HepG2 (cell line): ENCODE data around the gene AGT. TPM values are rescaled to one million over a fixed set of nuclear protein-coding genes. Genes with fewer than 3 reads are reported as not detected.

ENCODE experiments used
- GATA4 ChIP-seq: sonication (generic); IDR thresholded peaks from 2 replicates; pipeline ENCODE4 v1.6.1; 2016; ENCODE audit warnings: antibody characterized with exemption, low read depth, borderline replicate concordance
- HNRNPUL1 ChIP-seq: fragments of 200-400 bp; formaldehyde crosslinking; IDR thresholded peaks from 2 replicates; pipeline ENCODE4 v1.6.1; 2017; ENCODE audit warnings: low read depth, mild to moderate bottlenecking, low read length, moderate library complexity
- HOXA3 ChIP-seq: sonication (generic); formaldehyde crosslinking; IDR thresholded peaks from 2 replicates; pipeline ENCODE4 v1.5.0; 2020; ENCODE audit warnings: missing genetic modification reagents
- KDM2A ChIP-seq: sonication (generic); formaldehyde crosslinking; IDR thresholded peaks from 2 replicates; pipeline ENCODE4 v1.4.0; 2020; ENCODE audit warnings: low read depth, missing genetic modification reagents, borderline replicate concordance
- KMT2B ChIP-seq: IDR thresholded peaks from 2 replicates; pipeline ENCODE4 v1.6.1; 2016; ENCODE audit warnings: missing genetic modification reagents, missing compliant biosample characterization
- MEF2D ChIP-seq: sonication (generic); formaldehyde crosslinking; IDR thresholded peaks from 2 replicates; pipeline ENCODE4 v1.5.1; 2020; ENCODE audit warnings: mild to moderate bottlenecking, missing genetic modification reagents
- NFE2L1 ChIP-seq: sonication (generic); formaldehyde crosslinking; IDR thresholded peaks from 2 replicates; pipeline ENCODE4 v1.4.0; 2020; ENCODE audit warnings: missing genetic modification reagents, mild to moderate bottlenecking, borderline replicate concordance
- PHF21A ChIP-seq: sonication (generic); formaldehyde crosslinking; IDR thresholded peaks from 2 replicates; pipeline ENCODE4 v1.5.0; 2020; ENCODE audit warnings: mild to moderate bottlenecking, missing genetic modification reagents
- SMYD3 ChIP-seq: sonication (generic); formaldehyde crosslinking; IDR thresholded peaks from 2 replicates; pipeline ENCODE4 v1.8.1; 2023; ENCODE audit warnings: mild to moderate bottlenecking, missing genetic modification reagents
- TAF1 ChIP-seq: sonication (generic); formaldehyde crosslinking; IDR thresholded peaks from 2 replicates; pipeline ENCODE4 v1.4.0; 2020; ENCODE audit warnings: missing genetic modification reagents
- ZBTB42 ChIP-seq: sonication (generic); formaldehyde crosslinking; IDR thresholded peaks from 2 replicates; pipeline ENCODE4 v1.5.0; 2020; ENCODE audit warnings: mild to moderate bottlenecking, missing genetic modification reagents
- ZNF205 ChIP-seq: IDR thresholded peaks from 2 replicates; pipeline ENCODE4 v1.6.1; 2018; ENCODE audit warnings: missing biosample characterization, missing genetic modification reagents
- ZNF275 ChIP-seq: sonication (generic); formaldehyde crosslinking; IDR thresholded peaks from 2 replicates; pipeline ENCODE4 v1.8.0; 2022; ENCODE audit warnings: missing genetic modification reagents, mild to moderate bottlenecking, inconsistent platforms, borderline replicate concordance
- ZNF292 ChIP-seq: sonication (generic); formaldehyde crosslinking; IDR thresholded peaks from 2 replicates; pipeline ENCODE4 v1.8.1; 2022; ENCODE audit warnings: mild to moderate bottlenecking, low read depth, missing genetic modification reagents, borderline replicate concordance
- ZNF337 ChIP-seq: sonication (generic); formaldehyde crosslinking; IDR thresholded peaks from 2 replicates; pipeline ENCODE4 v1.5.1; 2020; ENCODE audit warnings: missing genetic modification reagents, low read depth, mild to moderate bottlenecking, borderline replicate concordance
- ZNF367 ChIP-seq: sonication (generic); formaldehyde crosslinking; IDR thresholded peaks from 2 replicates; pipeline ENCODE4 v1.4.0; 2020; ENCODE audit warnings: missing genetic modification reagents, borderline replicate concordance
- ZNF503 ChIP-seq: sonication (generic); formaldehyde crosslinking; IDR thresholded peaks from 2 replicates; pipeline ENCODE4 v1.4.0; 2020; ENCODE audit warnings: missing genetic modification reagents
- ZNF569 ChIP-seq: sonication (generic); formaldehyde crosslinking; IDR thresholded peaks from 2 replicates; pipeline ENCODE4 v1.5.0; 2020; ENCODE audit warnings: mild to moderate bottlenecking, missing genetic modification reagents, moderate library complexity, borderline replicate concordance
- ZNF672 ChIP-seq: sonication (generic); formaldehyde crosslinking; IDR thresholded peaks from 2 replicates; pipeline ENCODE4 v1.8.1; 2022; ENCODE audit warnings: missing genetic modification reagents
- ZNF883 ChIP-seq: sonication (generic); formaldehyde crosslinking; IDR thresholded peaks from 2 replicates; pipeline ENCODE4 v1.5.1; 2020; ENCODE audit warnings: mild to moderate bottlenecking, missing genetic modification reagents; ENCODE audit errors: not compliant biosample characterization
- polyA plus RNA-seq, 8 experiments: library from polyadenylated mRNA; depleted of rRNA in 3 of 8; stranded (reverse) in 7 of 8; unstranded in 1 of 8; fragments of >200 nt; fragmentation: Illumina TruSeq in 4 of 8; extraction: Trizol in 4 of 8; gene quantifications; 2 replicates each; pipeline versions ENCODE4 v1.2.1 to v1.2.3, GENCODE V29; 2011 to 2016; ENCODE audit warnings: low read depth in 4 of 8, missing spikeins in 1 of 8, mixed read lengths in 1 of 8; ENCODE audit not compliant: insufficient read depth in 1 of 8
- total RNA-seq, 5 experiments: library from RNA; depleted of rRNA; stranded (reverse); fragments of >200 nt; fragmentation: Illumina TruSeq; extraction: Trizol; gene quantifications; 2 replicates each; pipeline ENCODE4 v1.2.3, GENCODE V29; 2016; ENCODE audit warnings: low read depth in 1 of 5
- TF ChIP-seq, protein P1 (sequence below): sonication (generic); formaldehyde crosslinking; IDR thresholded peaks from 2 replicates; pipeline ENCODE4 v1.4.0; 2020; ENCODE audit warnings: low read depth, missing genetic modification reagents

Gene AGT
- total and polyA plus RNA-seq, 2 of the 13 experiments (the other 11 are each of a cell fraction or from before 2014, with no cell fraction given): 892 to 2,071 TPM

DNA sequence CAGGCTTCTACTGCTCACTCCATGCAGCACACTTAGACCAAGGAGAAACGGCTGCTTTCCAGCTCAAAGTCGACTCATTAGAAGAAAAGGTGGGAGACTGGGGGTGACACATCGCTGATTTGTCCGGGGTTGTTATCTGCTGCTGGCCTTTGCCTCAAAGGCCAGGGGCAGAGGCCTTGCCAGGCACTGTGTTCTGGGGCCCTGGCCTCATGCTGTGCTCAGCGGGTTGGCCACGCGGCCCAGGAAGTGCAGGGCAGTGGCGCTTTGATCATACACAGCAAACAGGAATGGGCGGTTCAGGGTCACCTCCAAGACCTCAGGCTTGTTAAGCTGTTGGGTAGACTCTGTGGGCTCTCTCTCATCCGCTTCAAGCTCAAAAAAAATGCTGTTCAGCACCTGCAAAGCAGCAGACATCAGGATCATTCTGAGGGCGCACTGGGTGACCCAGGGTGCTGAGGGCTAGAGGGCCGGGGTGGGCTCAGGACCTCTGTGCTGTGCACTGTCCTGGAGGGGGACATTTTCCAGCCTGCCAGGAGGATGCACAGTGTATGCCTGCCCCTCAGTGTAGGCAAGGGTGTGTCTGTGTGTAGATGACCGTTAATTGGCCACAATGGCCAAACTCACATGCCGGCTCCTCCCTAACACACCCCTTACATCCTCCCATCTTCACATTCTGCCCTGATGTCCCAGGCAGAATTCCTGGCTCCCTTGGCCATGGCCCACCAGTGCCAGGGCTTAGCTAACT, 10.8 kb downstream of the AGT start (continued):
- TF ChIP-seq SMYD3 (CRISPR knock-in tag): peak; percentile 95
- peak; percentile 40; the same call in 1 of the 2 replicates for TF ChIP-seq TAF1 (CRISPR knock-in tag)
- 0 out of 2 replicates have a peak, but pooled peaks have one; percentile 45 for TF ChIP-seq ZNF367 (CRISPR knock-in tag)
- TF ChIP-seq, protein P1, sequence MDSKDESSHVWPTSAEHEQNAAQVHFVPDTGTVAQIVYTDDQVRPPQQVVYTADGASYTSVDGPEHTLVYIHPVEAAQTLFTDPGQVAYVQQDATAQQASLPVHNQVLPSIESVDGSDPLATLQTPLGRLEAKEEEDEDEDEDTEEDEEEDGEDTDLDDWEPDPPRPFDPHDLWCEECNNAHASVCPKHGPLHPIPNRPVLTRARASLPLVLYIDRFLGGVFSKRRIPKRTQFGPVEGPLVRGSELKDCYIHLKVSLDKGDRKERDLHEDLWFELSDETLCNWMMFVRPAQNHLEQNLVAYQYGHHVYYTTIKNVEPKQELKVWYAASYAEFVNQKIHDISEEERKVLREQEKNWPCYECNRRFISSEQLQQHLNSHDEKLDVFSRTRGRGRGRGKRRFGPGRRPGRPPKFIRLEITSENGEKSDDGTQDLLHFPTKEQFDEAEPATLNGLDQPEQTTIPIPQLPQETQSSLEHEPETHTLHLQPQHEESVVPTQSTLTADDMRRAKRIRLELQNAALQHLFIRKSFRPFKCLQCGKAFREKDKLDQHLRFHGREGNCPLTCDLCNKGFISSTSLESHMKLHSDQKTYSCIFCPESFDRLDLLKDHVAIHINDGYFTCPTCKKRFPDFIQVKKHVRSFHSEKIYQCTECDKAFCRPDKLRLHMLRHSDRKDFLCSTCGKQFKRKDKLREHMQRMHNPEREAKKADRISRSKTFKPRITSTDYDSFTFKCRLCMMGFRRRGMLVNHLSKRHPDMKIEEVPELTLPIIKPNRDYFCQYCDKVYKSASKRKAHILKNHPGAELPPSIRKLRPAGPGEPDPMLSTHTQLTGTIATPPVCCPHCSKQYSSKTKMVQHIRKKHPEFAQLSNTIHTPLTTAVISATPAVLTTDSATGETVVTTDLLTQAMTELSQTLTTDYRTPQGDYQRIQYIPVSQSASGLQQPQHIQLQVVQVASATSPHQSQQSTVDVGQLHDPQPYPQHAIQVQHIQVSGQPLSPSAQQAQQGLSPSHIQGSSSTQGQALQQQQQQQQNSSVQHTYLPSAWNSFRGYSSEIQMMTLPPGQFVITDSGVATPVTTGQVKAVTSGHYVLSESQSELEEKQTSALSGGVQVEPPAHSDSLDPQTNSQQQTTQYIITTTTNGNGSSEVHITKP: peak; percentile 78; the same call in 1 of the 2 replicates
- TF ChIP-seq PHF21A (CRISPR knock-in tag): peak; percentile 98
- TF ChIP-seq ZNF292 (CRISPR knock-in tag): peak; percentile 99
- TF ChIP-seq ZNF337 (CRISPR knock-in tag): no peak
- no peak for TF ChIP-seq ZNF672 (CRISPR knock-in tag)
- peak; percentile 89 for TF ChIP-seq MEF2D (CRISPR knock-in tag)
- peak; percentile 96 for TF ChIP-seq HOXA3 (CRISPR knock-in tag)
- peak; percentile 87 for TF ChIP-seq KDM2A (CRISPR knock-in tag)
- no peak for TF ChIP-seq HNRNPUL1
- TF ChIP-seq GATA4: peak; percentile 90; the same call in 1 of the 2 replicates
- no peak for TF ChIP-seq NFE2L1
- TF ChIP-seq ZNF503 (CRISPR knock-in tag): peak; percentile 96
- peak; percentile 84 for TF ChIP-seq ZNF275 (CRISPR knock-in tag)
- no peak for TF ChIP-seq ZNF569
- no peak for TF ChIP-seq ZNF883
- TF ChIP-seq KMT2B: peak; percentile 73
- TF ChIP-seq ZNF205 (CRISPR knock-in tag): peak; percentile 88; the same call in 1 of the 2 replicates
- TF ChIP-seq ZBTB42 (CRISPR knock-in tag): no peak
